ENCODE data around the gene FBXO46. TPM values are rescaled to one million over a fixed set of nuclear protein-coding genes. Genes with fewer than 3 reads are reported as not detected.

FBXO46 gene
- total RNA-seq (2022; extraction: Qiagen RNA extraction; ENCODE audit: low read depth): 7.2 to 12.3 TPM (median 9.9 TPM) in 5 replicates

GRCh38 chr19:45730368-45731288, at the start of gene FBXO46:
Gene FBXO46, minus strand, starts transcription at chr19:45730896. Its CDS starts 17,401 bp downstream, at chr19:45713495.

GRCh38 chr19:45768984-45769782, 38.5 kb upstream of the FBXO46 start, which contains the start of gene SIX5:
Gene SIX5, minus strand, starts transcription at chr19:45769252. Its CDS starts 408 bp downstream, at chr19:45768844.

GRCh38 chr19:45733160-45733810, 2.6 kb upstream of the FBXO46 start, which contains the start of gene MEIOSIN:
Gene MEIOSIN, plus strand, starts transcription at chr19:45733439. Its CDS starts 1,938 bp downstream, at chr19:45735377.

DNA sequence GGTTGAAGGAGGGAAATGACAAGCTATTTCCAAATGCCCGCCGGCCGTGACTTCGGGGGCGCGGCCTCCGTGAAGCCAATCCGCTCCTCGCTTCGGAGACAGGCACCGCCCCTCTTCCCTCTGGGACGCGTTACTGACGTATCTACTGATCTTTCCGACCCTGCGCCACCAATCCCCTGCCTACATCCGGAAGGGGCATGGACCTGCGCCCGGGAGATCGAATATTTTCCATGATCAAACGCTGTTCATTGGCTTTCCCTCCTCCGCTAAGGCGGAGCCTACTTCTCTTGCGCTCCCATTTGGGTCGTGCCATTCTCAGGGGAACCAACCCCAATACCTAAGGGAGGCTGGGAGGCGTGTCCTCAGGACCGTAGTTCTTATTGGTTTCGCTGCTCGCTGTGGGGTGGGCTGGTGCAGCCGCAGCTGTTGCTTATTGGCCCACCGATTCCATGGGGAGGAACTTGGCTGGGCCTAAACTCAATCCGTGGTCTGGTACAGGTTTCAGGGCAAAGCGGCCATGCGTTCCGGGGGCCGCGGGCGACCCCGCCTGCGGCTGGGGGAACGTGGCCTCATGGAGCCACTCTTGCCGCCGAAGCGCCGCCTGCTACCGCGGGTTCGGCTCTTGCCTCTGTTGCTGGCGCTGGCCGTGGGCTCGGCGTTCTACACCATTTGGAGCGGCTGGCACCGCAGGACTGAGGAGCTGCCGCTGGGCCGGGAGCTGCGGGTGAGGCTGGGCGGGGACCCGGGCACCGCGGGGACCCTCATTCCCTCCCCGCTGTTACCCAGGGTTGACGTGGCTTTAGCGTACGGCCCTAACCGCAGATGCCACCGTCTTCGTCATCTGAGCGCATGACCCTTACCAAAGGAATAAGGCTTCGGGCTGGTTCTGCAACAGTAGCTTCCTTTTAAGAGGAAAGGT, 38.2 kb downstream of the FBXO46 start, which contains the start of gene QPCTL:
TSS of gene QPCTL (plus strand) at position 480 of the 919 bp plus-strand sequence. CDS start at position 518, 38 bp downstream.

DNA sequence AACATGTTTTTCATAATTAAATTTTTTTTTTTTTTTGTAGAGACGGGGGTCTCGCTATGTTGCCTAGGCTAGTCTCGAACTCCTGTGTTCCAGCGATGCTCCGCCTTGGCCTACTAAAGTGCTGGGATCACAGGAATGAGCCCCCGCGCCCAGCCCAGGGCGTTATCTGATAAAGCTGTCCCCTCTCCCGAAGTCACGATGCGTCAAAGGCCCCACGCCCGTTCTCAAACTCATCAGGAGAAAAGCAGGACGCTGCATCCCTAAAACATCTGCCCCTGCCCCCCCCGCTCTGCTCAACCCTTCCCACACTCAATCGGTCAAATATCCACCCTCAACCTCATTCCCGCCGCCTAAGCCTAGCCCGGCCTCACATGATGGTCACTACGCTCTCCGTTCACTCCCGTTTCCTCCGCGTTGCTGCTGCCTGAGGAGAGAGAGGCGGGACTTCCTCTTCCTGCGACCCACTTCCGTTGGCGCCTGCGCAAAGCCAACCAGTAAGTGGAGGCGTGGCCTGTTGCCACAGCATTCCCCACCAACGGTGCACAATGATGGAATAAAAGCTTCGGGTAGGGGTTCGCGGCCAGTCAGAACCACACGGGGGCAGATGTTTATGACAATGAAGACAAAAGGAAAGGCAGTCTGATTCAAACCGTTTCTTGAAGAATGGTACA, 39.0 kb downstream of the FBXO46 start, which contains the start of gene SNRPD2:
TSS of gene SNRPD2 (minus strand) at position 438 of the 671 bp plus-strand sequence. CDS start at position 373, 65 bp downstream.

GRCh38 chr19:45667620-45668341, 62.9 kb downstream of the FBXO46 start, which contains the start of gene GIPR:
Gene GIPR, plus strand, starts transcription at chr19:45668221. Its CDS starts 1,300 bp downstream, at chr19:45669521.

Other genes with a start within 250 kb of the FBXO46 start
- 8.8 to 12.4 TPM (median 9.7 TPM) in 5 replicates for gene RTN2, start 233.8 kb downstream of the FBXO46 start, total RNA-seq (2022; extraction: Qiagen RNA extraction; ENCODE audit: low read depth)
- gene PPM1N, start 232.5 kb downstream of the FBXO46 start, total RNA-seq (2022; extraction: Qiagen RNA extraction; ENCODE audit: low read depth): 6.2 to 8.0 TPM (median 7.0 TPM) in 5 replicates
- 110 to 143 TPM (median 134 TPM) in 5 replicates for gene VASP, start 223.4 kb downstream of the FBXO46 start, total RNA-seq (2022; extraction: Qiagen RNA extraction; ENCODE audit: low read depth)
- 11.8 to 17.6 TPM (median 14.7 TPM) in 5 replicates for gene OPA3, start 146.1 kb downstream of the FBXO46 start, total RNA-seq (2022; extraction: Qiagen RNA extraction; ENCODE audit: low read depth)
- gene GPR4, start 128.7 kb downstream of the FBXO46 start, total RNA-seq (2022; extraction: Qiagen RNA extraction; ENCODE audit: low read depth): 0.07 to 0.21 TPM (median 0.14 TPM) in 4 of 5 replicates, not detected in the other
- 20.3 to 23.8 TPM (median 21.3 TPM) in 5 replicates for gene EML2, start 91.5 kb downstream of the FBXO46 start, total RNA-seq (2022; extraction: Qiagen RNA extraction; ENCODE audit: low read depth)
- gene GIPR, start 62.7 kb downstream of the FBXO46 start, total RNA-seq (2022; extraction: Qiagen RNA extraction; ENCODE audit: low read depth): 2.3 to 3.8 TPM (median 2.6 TPM) in 5 replicates
- 773 to 1,010 TPM (median 799 TPM) in 5 replicates for gene SNRPD2, start 38.9 kb downstream of the FBXO46 start, total RNA-seq (2022; extraction: Qiagen RNA extraction; ENCODE audit: low read depth)
- 6.9 to 10.7 TPM (median 9.5 TPM) in 5 replicates for gene QPCTL, start 38.2 kb downstream of the FBXO46 start, total RNA-seq (2022; extraction: Qiagen RNA extraction; ENCODE audit: low read depth)
- gene MEIOSIN, start 2.5 kb upstream of the FBXO46 start, total RNA-seq (2022; extraction: Qiagen RNA extraction; ENCODE audit: low read depth): 0.06 to 0.10 TPM (median 0.08 TPM) in 3 of 5 replicates, not detected in the others
- gene SIX5, start 38.4 kb upstream of the FBXO46 start, total RNA-seq (2022; extraction: Qiagen RNA extraction; ENCODE audit: low read depth): 19.1 to 34.9 TPM (median 27.8 TPM) in 5 replicates
- 34.3 to 53.0 TPM (median 48.1 TPM) in 5 replicates for gene DMPK, start 51.6 kb upstream of the FBXO46 start, total RNA-seq (2022; extraction: Qiagen RNA extraction; ENCODE audit: low read depth)
- 21.9 to 41.9 TPM (median 34.3 TPM) in 5 replicates for gene DMWD, start 61.9 kb upstream of the FBXO46 start, total RNA-seq (2022; extraction: Qiagen RNA extraction; ENCODE audit: low read depth)
- gene RSPH6A, start 84.4 kb upstream of the FBXO46 start, total RNA-seq (2022; extraction: Qiagen RNA extraction; ENCODE audit: low read depth): 0.03 TPM in 1 of 5 replicates, not detected in the others
- 54.6 to 80.7 TPM (median 76.2 TPM) in 5 replicates for gene SYMPK, start 132.3 kb upstream of the FBXO46 start, total RNA-seq (2022; extraction: Qiagen RNA extraction; ENCODE audit: low read depth)
- gene FOXA3, start 133.4 kb upstream of the FBXO46 start, total RNA-seq (2022; extraction: Qiagen RNA extraction; ENCODE audit: low read depth): 0.58 to 1.1 TPM (median 0.81 TPM) in 5 replicates
- 21.6 to 38.9 TPM (median 35.1 TPM) in 5 replicates for gene IRF2BP1, start 155.2 kb upstream of the FBXO46 start, total RNA-seq (2022; extraction: Qiagen RNA extraction; ENCODE audit: low read depth)
- 5.9 to 11.3 TPM (median 9.3 TPM) in 5 replicates for gene MYPOP, start 171.7 kb upstream of the FBXO46 start, total RNA-seq (2022; extraction: Qiagen RNA extraction; ENCODE audit: low read depth)
- not detected in 5 replicates for gene NANOS2, start 183.9 kb upstream of the FBXO46 start, total RNA-seq (2022; extraction: Qiagen RNA extraction; ENCODE audit: low read depth)
- gene NOVA2, start 243.0 kb upstream of the FBXO46 start, total RNA-seq (2022; extraction: Qiagen RNA extraction; ENCODE audit: low read depth): 0.08 to 0.19 TPM (median 0.11 TPM) in 5 replicates

All from A549 treated with RU486 at 1 μM for 4 hours (cell line).